Activated B cell treated with CpG ODN at 0.5 μM for 24 hours (primary cell): Measurements from ENCODE around the gene AMPD2. TPM values are rescaled to one million over a fixed set of nuclear protein-coding genes. Genes with fewer than 3 reads are reported as not detected.

ENCODE experiments used
- ATAC-seq: fragments of 200-7000 bp; cut with Tn5 transposase; one replicate; pipeline ENCODE4 v1.10.0; 2021; ENCODE audit warnings: low read depth, mild to moderate bottlenecking, moderate library complexity
- CTCF ChIA-PET: fragments of 350-600 bp; sonication (Branson Sonifier 250); formaldehyde crosslinking; loops from one replicate; lab custom pipeline; 2021; ENCODE audit warnings: antibody characterized with exemption; lab: Charles Lee
- POLR2A ChIA-PET: fragments of 350-600 bp; sonication (Branson Sonifier 250); formaldehyde crosslinking; loops from one replicate; lab custom pipeline; 2021; ENCODE audit warnings: antibody characterized with exemption; lab: Charles Lee
- DNase-seq: peaks from one replicate; pipeline ENCODE4 v3.0.0; 2022
- H3K27ac Mint-ChIP-seq: one replicate; pipeline ENCODE4 v1.8.0; 2020; ENCODE audit warnings: mixed read lengths
- H3K27me3 Mint-ChIP-seq: one replicate; pipeline ENCODE4 v1.8.0; 2021; ENCODE audit warnings: mixed read lengths
- H3K36me3 Mint-ChIP-seq: one replicate; pipeline ENCODE4 v1.8.0; 2021; ENCODE audit warnings: low read depth, mixed read lengths
- H3K4me1 Mint-ChIP-seq: one replicate; pipeline ENCODE4 v1.8.0; 2021; ENCODE audit warnings: mixed read lengths
- H3K4me3 Mint-ChIP-seq: one replicate; pipeline ENCODE4 v1.8.0; 2020; ENCODE audit warnings: mild to moderate bottlenecking, mixed read lengths
- H3K9me3 Mint-ChIP-seq: one replicate; pipeline ENCODE4 v1.8.0; 2020; ENCODE audit warnings: mixed read lengths
- intact Hi-C: fragments of 100-400 bp; cut with micrococcal nuclease; formaldehyde crosslinking; loops from one replicate; pipeline ENCODE4 v1.15.1; 2024
- total RNA-seq: library from RNA; stranded (reverse); gene quantifications from 2 replicates; pipeline ENCODE4 v1.2.3, GENCODE V29; 2022
- TF ChIP-seq, protein P1 (sequence below): fragments of 200-600 bp; IDR thresholded peaks from one replicate; pipeline ENCODE4 v1.8.0; 2022; ENCODE audit warnings: antibody characterized with exemption, mild to moderate bottlenecking

Gene AMPD2
- total RNA-seq, 1 donor from 2014 or later = 64.9 TPM

DNA sequence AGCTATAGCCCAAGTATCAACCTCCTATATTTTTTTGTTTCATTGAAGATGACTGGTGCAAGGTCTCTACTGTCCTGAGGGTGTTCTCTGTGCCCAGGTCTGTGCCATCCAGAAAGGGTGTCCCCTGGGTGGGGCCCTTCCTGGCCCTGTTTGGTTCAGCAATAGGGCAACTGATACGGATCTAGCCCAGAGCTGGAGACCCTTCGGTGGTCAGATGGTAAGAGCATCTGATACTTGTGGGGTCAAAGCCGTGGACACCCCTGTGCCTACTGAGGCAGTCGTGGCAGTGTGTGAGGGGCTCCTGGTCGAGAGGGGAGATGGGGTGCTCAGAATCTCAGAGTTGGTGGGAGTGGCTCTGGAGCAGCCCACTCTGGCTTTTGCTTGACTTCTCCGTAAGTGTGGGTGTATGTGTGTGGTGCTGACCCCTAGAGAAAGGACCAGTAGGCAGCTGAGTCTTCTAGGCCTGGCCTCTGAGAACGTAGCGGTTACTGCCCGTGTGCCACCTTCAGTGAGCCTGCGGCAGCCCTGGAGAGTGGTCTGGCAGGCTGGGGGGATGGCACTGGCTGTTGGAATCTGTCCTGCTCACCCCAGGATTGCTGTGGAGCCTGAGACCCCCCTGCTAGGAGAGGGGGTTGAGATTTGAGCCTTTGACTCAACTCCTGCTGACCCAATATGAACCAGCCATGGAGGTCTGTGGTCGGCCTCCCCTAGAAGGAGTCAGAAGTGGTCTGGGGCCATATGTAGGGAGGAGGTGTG lies 2.7 kb downstream of the AMPD2 start:
- TF ChIP-seq, protein P1, sequence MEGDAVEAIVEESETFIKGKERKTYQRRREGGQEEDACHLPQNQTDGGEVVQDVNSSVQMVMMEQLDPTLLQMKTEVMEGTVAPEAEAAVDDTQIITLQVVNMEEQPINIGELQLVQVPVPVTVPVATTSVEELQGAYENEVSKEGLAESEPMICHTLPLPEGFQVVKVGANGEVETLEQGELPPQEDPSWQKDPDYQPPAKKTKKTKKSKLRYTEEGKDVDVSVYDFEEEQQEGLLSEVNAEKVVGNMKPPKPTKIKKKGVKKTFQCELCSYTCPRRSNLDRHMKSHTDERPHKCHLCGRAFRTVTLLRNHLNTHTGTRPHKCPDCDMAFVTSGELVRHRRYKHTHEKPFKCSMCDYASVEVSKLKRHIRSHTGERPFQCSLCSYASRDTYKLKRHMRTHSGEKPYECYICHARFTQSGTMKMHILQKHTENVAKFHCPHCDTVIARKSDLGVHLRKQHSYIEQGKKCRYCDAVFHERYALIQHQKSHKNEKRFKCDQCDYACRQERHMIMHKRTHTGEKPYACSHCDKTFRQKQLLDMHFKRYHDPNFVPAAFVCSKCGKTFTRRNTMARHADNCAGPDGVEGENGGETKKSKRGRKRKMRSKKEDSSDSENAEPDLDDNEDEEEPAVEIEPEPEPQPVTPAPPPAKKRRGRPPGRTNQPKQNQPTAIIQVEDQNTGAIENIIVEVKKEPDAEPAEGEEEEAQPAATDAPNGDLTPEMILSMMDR = no peak
- Mint-ChIP-seq H3K9me3 (no peaks in the 10 kb centered on the region), H3K4me1 (peaks cover 70% of the 10 kb centered on the region), H3K27ac (peak overlapping the region; percentile 75), H3K4me3 (peak overlapping the region; percentile 90), H3K27me3 (no peaks in the 10 kb centered on the region), H3K36me3 (peaks cover 22% of the 10 kb centered on the region)
- POLR2A ChIA-PET = interaction anchor here (1.2 kb wide), 1 partner anchor 74 kb away, joined by 3 read pairs; the partner anchor contains the start of gene GNAI3
- intact Hi-C loops = loop anchor here (5.0 to 10.0 kb wide), 2 partner anchors 198 to 510 kb away; partner anchors contain the start of genes ELAPOR1 and PSMA5
- ATAC-seq = no peak
- no peak for DNase-seq
- CTCF ChIA-PET = interaction anchor here (0.5 to 4.8 kb wide), 2 partner anchors 18 to 93 kb away, joined by 3 to 19 read pairs; no protein-coding TSS in a partner anchor

DNA sequence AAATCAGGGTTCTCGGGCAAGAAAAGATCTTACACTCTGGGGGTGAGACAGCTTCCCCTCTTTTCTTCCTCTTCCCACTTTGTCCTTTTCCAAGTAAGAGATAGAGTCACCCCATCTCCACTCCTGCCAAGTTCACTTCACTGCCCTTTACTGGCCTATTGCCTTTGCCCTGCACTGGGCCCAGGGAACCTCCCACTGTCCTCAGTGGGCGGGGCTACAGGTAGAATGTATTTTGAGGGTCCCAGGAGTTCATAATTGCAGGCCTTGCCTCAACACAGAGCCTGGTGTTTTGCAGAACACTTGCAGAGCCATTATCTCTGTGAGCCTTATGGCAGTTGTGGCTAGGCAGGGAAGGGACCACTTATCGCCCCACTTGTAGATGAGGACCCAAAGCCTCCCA lies 3.3 kb downstream of the AMPD2 start:
- Mint-ChIP-seq H3K27me3 (no peaks in the 10 kb centered on the region), H3K9me3 (no peaks in the 10 kb centered on the region), H3K4me1 (peaks cover 66% of the 10 kb centered on the region), H3K4me3 (no peak overlapping the region), H3K36me3 (peaks cover 27% of the 10 kb centered on the region), H3K27ac (peak overlapping the region; percentile 79)
- no peak for DNase-seq
- intact Hi-C loops = loop anchor here (5.0 to 10.0 kb wide), 2 partner anchors 198 to 511 kb away; partner anchors contain the start of genes ELAPOR1 and PSMA5
- ChIA-PET POLR2A (interaction anchor here (1.2 kb wide), 1 partner anchor 74 kb away, joined by 3 read pairs; the partner anchor contains the start of gene GNAI3), CTCF (interaction anchor here (0.5 to 4.8 kb wide), 2 partner anchors 18 to 94 kb away, joined by 3 to 19 read pairs; no protein-coding TSS in a partner anchor)
- TF ChIP-seq, protein P1 = no peak
- no peak for ATAC-seq

DNA sequence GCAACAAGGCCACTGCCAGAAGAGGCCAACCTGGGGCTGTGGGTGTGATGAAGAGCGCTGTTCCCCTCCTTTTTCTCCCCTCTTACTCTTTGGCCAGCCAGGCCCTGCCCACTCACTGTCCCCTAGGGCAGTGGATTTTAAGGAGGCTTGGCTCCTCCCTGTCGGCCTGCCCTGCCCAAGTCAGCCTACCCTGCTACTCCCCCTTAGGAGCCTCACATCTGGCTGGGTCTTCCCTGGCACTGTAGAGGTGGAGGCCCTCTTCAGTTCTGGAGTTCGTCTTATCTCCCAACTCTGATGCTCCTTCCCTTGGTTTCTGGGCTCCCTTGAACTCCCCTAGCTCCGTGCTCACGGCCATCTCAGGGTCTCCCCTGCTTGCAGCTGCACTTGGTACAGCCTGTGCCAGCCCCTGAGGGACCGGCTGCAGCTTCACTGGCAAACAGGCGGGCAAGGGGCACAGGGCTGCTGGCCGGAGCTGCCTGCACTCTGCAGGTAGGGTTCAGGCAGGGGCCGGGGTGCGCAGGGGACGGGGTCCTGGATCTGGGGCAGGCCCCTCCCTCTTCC lies 4.0 kb downstream of the AMPD2 start:
- H3K9me3 Mint-ChIP-seq = no peaks in the 10 kb centered on the region
- peak overlapping the region; percentile 71 for H3K4me3 Mint-ChIP-seq
- POLR2A ChIA-PET = interaction anchor here (0.9 to 2.4 kb wide), 5 partner anchors 8 to 77 kb away, joined by 3 to 18 read pairs (median 7); partner anchors contain the start of genes GNAI3 and GSTM4
- intact Hi-C loops = loop anchor here (1.0 to 10.0 kb wide), 3 partner anchors 17 to 511 kb away; partner anchors contain the start of genes ELAPOR1 and PSMA5
- peaks cover 63% of the 10 kb centered on the region for H3K4me1 Mint-ChIP-seq
- CTCF ChIA-PET = interaction anchor here (0.9 to 4.8 kb wide), 3 partner anchors 17 to 130 kb away, joined by 3 to 19 read pairs (median 6); partner anchors contain the start of gene CYB561D1
- H3K27me3 Mint-ChIP-seq = no peaks in the 10 kb centered on the region
- DNase-seq (no peak), ATAC-seq (no peak)
- H3K36me3 Mint-ChIP-seq = peaks cover 35% of the 10 kb centered on the region
- peak overlapping the region; percentile 79 for H3K27ac Mint-ChIP-seq
- TF ChIP-seq, protein P1 = no peak

DNA sequence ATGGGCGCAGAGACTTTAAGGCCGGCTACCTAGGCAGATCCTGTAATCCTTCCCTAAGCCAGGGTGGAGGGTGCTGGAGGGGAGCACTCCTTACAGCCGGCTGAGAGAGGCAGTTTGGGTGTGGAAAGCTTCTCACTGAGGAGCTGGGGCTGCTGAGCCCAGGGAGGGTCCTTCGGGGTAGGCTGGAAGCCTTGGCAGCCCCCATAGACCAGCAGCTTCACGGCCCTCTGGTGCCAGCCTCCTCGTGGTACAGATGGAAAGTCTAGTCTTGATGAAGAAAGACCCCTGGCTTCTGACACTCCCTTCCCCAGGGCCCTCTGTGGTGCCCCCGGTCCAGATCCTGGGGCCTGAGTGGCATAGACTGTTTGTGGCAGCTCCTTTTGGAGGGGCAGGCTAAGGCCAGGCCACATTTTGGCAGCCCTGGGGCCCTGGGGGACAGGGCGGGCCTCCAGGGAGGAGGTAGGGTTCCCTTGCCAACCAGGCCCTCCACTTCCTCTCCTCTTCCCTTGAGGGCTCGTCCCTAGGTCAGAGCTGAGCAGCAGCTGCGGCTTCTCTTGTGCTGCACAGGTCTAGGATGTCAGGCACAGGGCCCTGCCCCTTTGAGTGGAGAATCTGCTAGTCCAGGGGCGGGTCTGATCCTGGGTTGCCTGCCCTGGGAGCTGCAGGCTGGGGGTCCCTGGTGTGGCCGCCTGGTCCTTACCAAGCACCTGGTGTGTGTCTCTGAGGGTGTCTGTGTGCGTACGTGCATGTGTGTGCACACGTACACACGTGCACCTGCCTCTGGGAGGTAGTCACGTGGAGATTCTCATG lies 4.8 kb downstream of the AMPD2 start:
- intact Hi-C loops = loop anchor here (1.0 to 10.0 kb wide), 3 partner anchors 16 to 512 kb away; partner anchors contain the start of genes ELAPOR1 and PSMA5
- H3K27me3 Mint-ChIP-seq = no peaks in the 10 kb centered on the region
- POLR2A ChIA-PET = interaction anchor here (0.7 to 2.4 kb wide), 6 partner anchors 8 to 360 kb away, joined by 3 to 18 read pairs (median 6); partner anchors contain the start of genes AHCYL1, GNAI3 and GSTM4
- ATAC-seq = peak; percentile 58
- H3K9me3 Mint-ChIP-seq = no peaks in the 10 kb centered on the region
- peak overlapping the region; percentile 79 for H3K27ac Mint-ChIP-seq
- peaks cover 42% of the 10 kb centered on the region for H3K36me3 Mint-ChIP-seq
- peak; percentile 55 for DNase-seq
- TF ChIP-seq, protein P1 = no peak
- H3K4me1 Mint-ChIP-seq = peaks cover 55% of the 10 kb centered on the region
- CTCF ChIA-PET = interaction anchor here (0.9 to 4.8 kb wide), 4 partner anchors 16 to 131 kb away, joined by 3 to 19 read pairs (median 4); partner anchors contain the start of gene CYB561D1
- H3K4me3 Mint-ChIP-seq = peak overlapping the region; percentile 71
